HS-5 (cell line): ENCODE results near the gene SMIM17.
"Not testable (repeated sequence)": the region's sequence is repeated elsewhere in the genome, so short reads cannot be mapped to it uniquely, and the experiment has no call there.

Experiments
- DNase-seq: peaks from one replicate; pipeline ENCODE4 v3.0.0-alpha.2; 2012; ENCODE audit warnings: low read depth

SMIM17 gene

DNA sequence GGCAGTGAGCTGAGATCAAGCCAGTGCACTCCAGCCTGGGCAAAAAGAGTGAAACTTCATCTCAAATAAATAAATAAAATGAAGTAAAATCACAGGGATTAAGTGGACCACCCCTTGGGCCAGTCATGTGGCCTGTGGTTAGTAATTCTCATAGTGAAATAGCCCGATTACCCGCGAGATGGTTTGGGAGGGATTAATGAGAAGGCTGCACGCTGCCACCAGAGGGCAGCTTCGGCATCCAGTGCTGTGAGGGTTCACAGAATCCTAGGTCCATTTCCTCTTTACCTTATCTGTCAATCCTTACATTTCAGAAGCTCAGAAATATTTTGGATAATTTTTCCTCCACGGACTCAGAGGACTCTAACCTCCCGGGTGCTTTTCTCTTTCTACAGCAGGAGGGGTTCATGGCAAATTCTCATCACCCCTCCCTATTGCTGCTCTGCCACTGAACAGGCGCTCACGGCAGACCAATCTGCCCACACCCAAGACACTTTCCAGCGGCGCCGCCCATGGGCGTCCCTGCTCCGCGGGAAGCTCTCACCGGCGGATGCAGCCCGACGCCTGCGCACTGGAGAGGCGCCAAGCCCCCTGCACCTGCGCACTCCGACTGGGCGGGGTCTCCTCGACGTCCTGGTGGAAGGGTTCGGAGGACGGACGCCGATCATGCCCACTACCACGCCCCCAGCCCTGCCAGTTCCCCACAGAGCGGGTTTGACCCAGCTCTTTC lies 17.6 kb downstream of the SMIM17 start:
- DNase-seq: no peak

DNA sequence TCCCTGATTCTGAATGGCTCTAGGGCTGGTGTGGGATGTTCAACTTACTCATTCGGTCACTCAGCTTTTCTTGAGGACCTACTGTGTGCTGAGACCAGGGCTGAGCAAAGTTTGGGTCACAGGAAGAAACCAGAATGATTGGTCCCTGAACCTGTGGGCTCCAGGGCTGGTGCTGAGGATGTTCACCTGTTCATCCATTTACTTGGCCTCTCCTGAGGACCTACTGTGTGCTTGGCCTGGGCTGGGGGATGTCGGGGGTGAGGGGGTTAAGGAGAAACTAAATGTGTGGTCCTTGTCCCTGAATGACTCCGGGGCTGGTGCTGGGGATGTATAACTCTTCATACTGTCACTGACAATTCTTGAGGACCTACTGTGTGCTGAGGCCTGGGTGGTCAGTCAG lies 18.3 kb downstream of the SMIM17 start:
- no peak for DNase-seq

DNA sequence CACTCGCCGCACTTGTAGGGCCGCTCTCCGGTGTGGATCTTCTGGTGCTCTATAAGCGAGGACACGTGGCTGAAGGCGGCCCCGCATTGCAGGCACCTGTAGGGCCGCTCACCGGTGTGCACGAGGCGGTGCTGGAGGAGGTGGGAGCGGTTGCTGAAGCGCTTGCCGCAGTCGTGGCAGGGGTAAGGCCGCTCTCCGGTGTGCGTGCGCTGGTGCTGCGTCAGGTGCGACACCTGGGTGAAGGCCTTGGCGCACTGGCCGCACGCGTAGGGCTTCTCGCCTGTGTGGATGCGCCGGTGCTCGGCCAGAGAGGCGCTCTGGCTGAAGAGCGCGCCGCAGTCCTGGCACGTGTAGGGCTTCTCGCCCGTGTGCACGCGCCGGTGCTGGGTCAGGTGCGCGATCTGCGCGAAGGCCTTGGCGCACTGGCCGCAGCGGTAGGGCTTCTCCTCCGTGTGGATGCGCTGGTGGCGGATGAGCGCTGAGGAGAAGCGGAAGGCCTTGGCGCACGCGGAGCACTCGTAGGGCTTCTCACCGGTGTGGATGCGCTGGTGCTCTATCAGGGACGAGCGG lies 21.1 kb downstream of the SMIM17 start:
- DNase-seq: no peak

DNA sequence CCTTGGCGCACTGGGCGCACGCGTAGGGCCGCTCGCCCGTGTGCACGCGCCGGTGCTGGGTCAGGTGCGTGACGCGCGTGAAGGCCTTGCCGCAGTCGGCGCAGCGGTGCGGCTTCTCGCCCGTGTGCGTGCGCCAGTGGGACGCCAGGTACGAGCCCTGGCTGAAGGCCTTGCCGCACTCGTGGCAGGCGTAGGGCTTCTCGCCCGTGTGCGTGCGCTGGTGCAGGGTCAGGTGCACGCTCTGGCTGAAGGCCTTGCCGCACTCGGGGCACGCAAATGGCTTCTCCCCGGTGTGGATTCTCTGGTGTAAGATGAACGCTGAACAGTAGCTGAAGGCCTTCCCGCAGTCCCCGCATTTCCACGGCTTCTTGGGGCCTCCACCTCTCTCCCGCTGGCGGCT lies 21.6 kb downstream of the SMIM17 start:
- no peak for DNase-seq

DNA sequence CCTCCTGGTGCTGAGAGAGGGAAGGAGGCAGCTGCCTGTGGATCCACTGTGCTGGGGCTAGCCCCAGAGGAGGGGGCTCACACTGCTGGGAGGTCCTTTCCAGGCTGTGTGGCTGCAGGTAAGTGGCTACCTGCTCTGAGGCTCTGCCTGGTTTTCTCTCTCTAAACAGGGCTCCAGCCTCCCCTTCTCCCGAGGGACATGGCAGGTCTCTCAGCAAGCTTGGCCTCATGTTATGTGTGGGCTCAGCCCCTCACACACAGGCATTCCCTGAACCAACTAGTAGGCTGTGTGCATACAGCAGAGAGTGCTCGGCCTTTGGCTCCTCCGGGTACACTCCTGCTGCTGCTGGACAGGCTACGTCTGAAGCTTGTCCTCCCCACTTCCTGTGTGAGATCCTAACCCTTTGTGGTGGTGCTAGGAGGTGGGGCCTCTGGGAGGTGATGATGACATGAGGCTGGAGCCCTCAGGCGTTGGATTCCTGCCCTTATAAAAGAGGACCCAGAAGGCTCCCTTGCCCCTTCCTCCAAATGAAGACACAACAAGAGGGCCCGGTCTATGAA lies 24.4 kb downstream of the SMIM17 start:
- no peak for DNase-seq

DNA sequence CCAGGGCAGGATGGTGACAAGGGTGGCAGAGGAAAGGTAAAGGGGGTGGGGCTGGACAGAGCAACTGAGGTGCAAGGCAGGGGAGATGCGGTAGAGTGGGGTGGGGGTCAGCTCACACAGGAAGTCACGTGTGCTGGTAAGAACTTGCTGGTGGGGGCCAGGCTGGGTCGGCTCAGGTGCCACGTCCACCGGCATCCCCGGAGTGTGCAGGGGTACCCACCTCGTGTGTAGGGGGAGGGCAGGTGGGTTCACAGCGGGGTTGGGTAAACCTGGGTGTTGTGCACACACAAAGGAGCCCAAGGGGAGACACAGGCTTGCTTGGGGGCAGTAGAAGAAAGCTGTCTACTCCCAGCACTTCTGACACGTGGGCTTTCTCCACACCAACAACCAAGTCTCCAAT lies 25.7 kb downstream of the SMIM17 start:
- no peak for DNase-seq

DNA sequence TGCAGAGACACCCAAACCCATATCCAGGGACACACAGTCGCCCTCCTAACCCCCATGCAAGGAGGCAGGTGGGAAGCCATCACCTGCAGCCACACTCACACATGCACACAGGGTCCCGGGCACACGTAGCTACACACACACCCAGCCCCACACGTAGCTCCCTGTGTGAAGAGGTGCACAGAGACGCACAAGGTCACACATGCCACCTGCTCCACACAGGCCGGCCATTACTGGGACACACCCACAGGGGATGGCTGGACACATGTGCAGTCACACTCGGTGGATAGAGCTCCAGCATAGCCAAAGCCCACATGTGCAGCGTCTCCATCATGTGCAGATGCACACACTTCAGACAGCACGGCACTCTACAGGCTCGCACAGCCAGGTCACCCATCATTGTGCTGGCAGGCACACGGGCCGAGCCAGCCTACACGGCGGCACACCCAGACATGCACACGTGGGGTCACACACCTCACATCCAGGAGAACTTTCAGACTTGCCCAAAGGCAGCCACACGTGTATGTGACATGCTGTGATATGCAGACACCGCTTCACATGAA lies 27.5 kb downstream of the SMIM17 start:
- DNase-seq: no peak

DNA sequence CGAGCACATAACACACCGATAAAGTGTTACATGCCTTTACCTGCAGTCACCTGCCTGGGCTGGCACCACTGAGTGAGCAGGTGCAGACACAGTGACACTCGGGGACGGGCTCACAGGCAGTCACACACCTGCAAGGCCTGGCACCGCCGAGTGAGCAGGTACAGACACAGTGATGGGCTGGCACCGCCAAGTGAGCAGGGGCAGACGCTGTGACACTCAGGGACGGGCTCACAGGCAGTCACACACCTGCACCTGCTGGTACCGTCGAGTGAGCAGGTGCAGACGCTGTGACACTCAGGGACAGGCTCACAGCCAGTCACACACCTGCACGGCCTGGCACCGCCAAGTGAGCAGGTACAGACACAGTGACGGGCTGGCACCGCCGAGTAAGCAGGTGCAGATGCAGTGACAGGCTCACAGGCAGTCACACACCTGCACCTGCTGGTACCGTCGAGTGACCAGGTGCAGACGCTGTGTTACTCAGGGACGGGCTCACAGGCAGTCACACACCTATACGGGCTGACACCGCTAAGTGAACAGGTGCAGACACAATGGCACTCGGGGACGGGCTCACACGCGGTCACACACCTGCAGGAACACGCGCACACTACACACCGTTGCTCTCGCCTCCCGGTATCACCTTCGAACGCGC lies 28.1 kb downstream of the SMIM17 start:
- no peak for DNase-seq

DNA sequence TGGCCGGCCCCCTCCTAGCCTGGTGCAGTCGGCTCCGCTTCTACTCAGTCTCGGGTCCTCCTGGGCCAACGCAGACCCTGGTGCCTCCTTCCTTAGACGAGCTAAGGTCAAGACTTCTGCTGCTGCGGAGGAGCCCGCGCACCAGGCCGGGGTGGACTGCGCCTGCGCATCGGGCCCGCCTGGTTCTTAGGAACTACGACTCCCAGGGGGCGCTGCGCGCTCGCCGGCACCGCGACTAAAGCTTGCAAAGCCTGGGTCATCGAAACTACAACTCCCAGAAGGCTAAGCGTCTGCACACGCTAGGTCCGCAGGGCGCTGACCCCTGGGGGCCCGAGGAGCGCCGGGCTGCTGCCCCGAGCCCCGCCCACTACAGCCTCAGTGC lies 28.6 kb downstream of the SMIM17 start, which contains the start of gene ZNF835:
Gene ZNF835 (minus strand): TSS at position 145 of the 382 bp plus-strand sequence. CDS start 6,559 bp downstream, outside the sequence.
- DNase-seq: no peak

DNA sequence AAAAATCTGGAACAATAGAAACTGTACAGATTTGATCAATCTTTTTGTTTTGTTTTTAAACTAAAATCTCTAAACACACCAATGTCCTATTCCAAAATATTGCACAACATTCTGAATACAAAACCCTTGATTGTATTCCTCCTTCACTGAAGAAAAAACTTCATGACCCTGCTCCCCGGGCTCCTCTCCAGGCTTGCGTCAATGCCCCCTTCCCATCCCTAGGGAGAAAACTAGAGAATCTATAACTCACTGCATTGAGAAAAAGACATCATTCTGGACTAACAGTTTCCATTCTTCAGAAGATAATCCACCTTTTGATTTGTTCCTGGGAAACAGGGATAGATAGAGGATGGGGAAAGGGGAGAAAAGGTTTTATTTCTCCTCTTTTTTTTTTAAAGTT lies 29.7 kb downstream of the SMIM17 start:
- not testable (repeated sequence) for DNase-seq

DNA sequence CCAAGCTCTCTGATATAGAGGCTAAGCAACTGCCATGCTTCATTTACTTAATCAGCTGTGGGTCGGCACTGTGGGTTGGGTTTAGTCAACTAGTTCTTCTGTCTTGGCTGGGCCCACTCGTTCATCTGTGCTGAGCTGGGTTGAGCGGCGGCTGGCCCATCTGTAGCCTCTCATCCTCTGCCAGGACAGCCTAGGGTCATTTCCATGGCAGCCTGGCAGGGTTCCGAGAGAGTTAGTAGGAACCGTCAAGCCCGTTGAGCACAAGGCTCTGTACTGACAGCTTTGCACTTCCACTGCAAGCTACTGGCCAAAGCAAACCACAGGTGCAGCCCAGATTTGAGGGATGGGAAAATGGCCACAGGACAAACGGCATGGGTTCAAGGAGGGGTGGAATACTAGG lies 35.2 kb downstream of the SMIM17 start:
- no peak for DNase-seq

DNA sequence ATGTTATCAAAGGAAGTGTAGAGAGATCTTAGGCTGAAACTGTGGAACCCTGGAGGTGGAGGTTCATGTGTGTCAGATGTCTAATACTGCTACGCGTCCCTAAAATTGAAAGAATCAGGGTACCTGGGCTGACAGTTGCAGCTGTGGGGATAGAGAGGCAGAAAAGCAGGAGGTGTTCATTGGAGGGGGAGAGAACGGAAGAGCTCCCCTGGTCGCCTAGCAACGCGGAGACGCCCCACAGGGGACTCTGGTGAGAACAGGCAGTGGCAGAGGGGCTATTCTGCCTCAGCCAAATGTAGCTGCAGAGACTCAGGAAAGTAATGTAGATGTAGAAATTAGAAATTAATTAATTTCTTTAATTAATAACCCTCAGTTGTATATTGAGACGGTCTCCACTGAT lies 38.7 kb downstream of the SMIM17 start:
- DNase-seq: no peak

DNA sequence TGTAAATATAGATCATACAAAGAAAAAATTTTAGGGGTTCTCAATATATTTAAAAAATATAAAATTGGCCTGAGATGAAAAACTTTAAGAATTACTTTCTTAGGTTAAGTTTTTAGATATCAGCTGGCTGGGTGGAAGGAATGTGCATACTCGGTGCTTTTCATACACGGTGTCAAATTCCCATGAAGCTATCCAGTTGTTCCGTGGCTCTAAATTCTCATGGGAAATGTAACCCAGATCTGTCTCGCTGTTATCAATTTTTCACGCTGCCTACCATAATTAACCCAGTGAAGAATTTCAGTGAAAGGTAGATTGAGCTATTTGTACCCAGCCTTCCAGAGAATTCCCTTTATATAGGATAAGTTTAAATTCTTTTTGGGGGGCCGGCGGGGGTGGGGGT lies 40.2 kb downstream of the SMIM17 start:
- DNase-seq: no peak

DNA sequence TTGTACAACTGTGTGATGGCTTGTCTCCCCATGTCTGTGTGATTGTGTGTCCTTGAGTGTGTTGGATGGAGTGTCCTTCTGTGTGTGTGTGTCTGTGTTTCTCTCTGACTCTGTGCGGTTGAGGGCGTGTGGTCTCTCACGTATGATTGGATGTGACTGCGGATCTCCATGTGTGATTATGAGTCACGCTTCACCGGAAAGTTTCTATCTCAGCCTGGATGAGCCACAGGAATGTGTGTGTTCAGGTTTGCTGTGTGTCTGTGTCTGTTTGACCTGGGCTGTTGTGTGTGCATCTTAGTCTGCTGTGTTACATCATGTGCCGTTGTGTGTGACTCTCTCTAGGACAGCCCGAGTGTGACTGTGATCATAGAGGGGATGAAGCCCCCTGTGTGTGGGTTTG lies 44.1 kb downstream of the SMIM17 start:
- no peak for DNase-seq

DNA sequence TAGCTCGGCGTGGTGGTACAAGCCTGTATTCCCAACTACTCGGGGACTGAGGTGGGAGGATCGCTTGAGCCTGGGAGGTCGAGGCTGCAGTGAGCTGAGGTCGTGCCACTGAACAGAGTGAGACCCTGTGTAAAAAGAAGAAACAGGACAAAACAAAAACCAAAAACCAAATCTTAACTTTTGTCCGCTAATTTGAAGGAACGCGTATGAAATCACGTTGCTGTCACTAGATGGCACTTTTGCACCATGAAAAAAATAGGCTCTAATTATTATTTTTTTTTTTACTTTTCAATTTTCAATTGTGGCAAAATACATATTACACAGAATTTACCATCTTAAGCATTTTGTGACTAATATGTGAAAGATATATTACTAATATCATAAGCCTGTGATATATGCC lies 46.2 kb downstream of the SMIM17 start:
- no peak for DNase-seq

DNA sequence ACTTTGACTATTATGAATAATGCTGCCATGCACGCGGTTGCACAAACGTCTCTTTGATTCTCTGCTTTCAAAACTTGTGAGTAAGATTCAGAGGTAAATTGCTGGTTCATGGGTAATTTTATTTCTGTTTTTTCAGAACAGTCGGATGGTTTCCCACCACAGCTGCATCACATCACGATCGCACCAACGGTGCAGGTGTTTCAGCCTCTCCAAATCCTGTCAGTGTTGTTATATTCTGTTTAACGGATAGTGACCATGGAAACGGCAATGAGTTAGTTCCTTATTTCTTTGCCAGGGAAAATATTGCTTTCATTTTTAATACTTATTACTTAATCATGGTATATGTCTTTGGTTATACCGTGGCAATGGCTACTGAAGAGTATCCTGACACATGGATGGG lies 47.7 kb downstream of the SMIM17 start:
- no peak for DNase-seq

DNA sequence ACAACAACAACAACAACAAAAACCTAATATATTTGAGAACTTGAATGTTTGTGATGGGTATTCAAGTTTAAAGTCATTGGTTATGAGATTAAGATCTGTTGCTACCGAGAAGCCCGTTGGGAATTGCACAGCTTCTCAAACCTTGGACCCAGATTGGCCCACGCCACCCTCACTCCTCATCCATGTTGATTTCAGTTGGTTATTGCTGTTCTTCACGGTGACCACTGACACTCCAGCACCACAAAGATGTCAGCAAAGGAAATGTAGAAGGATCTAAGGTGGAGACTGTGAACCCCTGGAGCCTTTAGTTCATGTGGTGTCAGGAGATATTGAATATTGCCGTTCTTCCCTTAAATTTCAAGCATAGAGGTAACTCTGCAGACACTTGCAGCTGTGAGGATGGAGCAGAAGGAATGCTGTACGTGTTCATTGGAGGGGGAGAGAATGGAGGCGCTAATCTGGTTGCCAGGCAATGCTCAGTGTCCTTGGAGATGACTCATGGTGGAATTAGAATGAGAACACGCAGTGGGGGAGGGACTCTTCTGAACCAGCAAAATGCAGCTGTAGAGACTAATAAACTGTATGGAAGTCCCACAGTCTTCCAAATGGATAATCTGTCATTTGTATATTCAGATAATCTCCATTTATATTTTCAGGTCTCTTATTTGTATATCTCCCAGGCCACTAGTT lies 49.4 kb downstream of the SMIM17 start:
- no peak for DNase-seq

DNA sequence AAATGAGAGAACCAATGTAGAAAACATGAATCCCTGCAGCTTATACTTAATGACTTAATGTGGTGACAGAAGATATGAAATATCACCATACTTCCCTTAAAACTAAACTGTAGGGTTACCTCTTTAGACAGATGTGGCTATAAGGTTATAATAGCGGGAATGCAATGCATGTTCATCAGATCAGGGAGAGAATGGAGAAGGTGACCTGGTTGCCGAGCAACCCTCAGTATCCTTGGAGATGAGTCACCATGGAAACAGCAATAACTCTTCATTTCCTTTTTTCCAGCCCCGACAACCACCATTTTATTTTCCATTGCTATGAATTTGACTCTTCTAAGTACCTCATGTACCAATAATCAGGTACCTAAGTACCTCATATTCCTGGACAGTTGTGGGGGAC lies 56.6 kb downstream of the SMIM17 start:
- DNase-seq: no peak

DNA sequence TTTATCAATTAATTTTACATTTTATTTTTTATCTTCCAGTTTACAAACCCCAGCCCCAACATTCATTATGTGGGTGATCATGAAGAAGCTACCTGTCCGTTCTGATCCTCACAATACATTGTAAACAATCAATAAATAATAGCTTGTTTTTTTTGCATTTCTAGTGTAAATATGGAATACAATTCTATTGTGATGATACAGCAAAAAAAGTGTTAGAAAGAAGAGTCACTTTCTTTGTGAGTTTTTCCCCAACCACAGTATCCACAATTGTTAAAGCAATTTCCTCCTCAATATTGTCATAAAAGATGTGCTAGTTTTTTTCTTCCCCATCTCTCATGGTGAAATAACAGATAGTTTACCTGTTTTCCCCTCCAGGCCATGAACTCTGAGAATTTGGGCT lies 58.9 kb downstream of the SMIM17 start:
- DNase-seq: no peak

DNA sequence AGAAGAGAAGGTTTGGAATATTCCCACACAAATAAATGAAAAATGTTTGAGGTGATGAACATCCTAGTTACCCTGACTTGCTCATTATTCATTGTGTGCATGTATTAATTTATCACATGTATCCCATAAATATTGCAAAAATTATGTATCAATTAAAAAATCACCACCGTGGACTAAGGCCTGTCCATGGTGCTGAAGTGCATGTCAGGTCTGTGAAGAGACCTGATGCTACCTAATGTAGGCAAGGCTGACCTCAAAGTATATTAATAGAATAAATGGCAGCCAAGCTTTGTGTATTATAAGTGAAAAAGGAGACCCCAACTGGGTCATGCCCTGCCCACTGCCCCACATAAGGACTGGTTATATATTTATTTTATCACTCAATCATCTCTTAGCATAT lies 63.0 kb downstream of the SMIM17 start:
- DNase-seq: no peak
